Measurements from ENCODE around the gene COTL1.

The COTL1 gene

DNA sequence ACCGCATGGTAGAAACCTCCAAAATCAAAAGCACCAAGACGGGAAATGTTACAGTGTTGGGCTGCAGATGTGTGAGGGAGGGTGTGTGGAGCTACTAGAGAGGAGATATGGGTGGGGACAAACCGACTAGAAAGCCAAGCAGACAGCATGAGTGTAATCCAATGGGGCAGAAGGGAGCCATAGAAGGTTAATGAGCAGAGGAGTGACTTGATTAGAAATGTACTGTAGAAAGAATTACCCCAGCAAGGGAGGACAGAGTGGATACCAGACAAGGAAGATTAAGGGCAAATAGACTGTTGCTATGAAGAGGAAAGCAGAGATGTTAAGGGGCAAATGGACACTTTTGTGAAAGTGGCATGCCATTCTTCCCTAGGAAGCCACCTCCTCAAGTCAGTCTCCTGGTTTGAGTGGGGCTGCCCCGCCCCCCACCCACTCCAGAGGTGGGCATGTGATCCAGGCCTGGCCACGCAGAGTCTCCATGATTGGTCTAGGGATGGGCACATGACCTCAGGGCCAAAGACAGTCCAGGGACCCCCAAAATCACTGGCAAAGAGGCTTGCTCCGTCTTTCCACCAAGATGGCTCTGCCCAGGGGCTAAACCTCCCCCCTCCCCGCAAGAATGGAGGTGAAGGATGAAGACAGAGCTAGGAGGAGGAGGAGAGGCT lies 4.3 kb downstream of the COTL1 start:
- DNase-seq = no peak

GRCh38 chr16:84612686-84613085 lies 5.2 kb downstream of the COTL1 start:
- DNase-seq = no peak

DNA sequence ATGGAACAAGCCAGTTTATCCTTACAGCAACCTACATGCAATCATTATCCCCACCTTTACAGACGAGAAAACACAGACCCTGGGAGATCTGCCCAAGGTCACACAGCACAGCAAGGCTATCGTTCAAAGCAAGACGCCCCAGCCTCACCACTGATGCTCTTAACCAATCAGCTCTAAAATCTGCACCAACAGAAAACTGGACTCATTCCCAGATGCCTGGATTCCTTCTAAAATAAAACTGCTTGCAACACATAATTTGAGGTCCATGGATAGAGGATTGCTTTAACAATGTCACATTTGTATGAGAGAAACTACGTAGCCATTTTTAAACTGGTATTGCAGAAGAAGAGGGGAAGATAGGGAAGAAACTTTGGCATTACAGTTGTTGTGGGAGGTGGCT lies 6.8 kb downstream of the COTL1 start:
- no peak for DNase-seq

- no peak for DNase-seq
Measured at GRCh38 chr16:84610376-84610775, 7.5 kb downstream of the COTL1 start.

DNA sequence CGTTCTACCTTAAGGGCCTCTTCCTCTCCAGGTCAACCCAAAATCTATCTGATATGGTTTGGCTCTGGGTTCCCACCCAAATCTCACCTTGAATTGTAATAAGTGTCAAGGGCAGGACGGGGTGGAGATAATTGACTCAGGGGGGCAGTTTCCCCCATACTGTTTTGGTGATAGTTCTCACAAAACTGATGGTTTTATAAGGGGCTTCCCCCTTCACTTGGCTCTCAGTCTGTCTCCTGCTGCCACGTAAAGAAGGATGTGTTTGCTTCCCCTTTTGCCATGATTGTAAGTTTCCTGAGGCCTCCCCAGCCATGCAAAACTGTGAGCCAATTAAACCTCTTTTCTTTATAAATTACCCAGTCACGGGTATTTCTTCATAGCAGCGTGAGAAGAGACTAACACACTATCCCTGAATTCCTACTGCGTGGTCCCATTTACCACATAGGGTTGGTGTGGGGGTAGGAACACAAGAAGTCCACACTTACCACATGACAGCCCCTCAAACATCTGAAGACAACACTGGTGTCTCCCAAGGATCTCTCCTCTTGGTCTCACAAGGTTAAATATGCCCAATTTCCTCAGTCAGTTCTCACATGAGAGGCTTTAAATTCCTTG lies 8.2 kb downstream of the COTL1 start:
- DNase-seq = peak in 1 of 2 donors; percentile 10

DNA sequence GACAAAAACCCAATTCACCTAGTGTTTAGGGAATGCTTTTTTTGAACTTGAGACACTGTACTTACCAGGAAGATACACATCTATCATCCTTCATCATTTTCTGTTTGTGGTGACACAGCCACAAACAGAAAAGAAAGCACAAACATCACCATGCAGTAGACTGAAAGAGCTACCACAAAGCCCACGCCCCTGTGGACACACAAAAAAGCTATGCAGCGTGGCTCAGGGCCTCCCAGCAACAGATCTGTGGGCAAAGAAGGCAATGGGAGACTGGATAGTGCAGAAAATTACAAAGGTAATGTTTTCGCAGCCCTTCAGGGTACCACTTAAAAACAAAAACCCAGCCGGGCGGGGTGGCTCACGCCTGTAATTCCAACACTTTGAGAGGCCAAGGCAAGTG lies 9.6 kb downstream of the COTL1 start:
- DNase-seq = peak in 1 of 2 donors; percentile 47

DNA sequence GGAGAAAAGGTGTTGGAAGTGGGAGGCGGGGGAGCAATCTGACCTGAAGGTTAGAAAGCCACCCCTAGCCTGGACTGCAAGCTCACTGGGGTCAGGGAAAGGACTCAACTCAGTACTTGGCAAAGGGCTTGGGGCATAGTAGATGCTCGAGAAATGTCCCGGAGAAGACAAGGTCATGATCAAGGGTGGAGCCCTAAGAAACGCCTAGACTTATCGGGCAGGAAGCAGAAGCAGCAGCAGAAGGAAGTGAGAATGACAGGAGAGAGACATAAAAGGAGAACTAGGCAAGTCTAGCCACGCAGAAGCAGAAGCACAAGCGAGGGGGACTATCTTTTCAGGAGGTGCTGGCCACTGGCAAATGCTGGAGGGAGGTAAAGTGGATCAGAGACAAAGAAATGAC lies 10.2 kb downstream of the COTL1 start:
- DNase-seq = peak; percentile 12 to 98

- DNase-seq = no peak
Measured at GRCh38 chr16:84607061-84607460, 10.8 kb downstream of the COTL1 start.

GRCh38 chr16:84606081-84606875 lies 11.6 kb downstream of the COTL1 start:
- DNase-seq = no peak

DNA sequence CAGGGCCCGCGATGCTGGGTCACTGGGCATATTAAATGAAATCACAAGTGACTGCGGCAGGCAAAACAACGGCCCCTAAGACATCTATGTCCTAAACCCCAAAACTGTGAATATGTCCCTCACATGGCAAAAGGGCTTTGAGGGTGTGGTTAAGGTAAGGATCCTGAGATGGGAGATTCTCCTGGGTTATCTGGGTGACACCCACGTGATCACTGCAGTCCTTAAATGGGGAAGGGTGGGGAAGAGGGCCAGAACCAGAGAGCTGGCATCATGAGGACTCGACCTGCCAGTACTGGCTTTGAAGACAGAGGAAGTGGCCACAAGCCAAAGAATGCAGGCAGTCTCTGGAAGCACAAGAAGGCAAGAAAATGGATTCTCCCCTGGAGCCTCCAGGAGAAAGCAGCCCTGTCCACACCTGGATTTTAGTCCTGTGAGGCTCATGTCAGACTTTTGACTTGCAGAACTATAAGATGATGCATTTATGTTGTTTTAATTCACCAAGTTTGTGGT lies 12.5 kb downstream of the COTL1 start:
- no peak for DNase-seq

DNA sequence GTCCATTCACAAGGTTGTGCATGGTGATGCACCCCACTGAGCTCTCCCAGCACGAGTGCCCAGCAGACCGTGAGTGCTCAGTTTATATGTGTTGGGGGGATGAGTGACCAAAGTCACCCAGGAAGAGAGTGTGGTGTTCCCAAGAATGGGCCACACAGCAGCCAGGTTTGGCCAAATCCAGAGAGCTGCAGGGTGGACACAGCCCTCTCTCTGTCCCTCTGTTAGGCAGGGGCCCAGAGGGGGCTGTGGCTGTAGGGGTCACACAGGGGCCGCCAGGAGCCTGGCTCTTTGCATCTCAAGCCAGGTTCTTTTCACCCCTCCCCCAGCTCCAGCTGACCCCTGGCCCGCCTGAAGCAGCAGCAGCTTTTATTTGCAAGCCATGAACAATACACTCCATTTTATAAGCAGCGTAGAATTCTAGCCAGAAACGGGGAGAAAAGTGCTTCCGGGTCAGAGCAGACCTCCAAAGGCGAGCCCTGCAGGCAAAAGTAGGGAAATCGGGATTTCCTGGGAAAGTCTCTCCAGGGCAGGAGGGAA lies 13.3 kb downstream of the COTL1 start:
- no peak for DNase-seq

DNA sequence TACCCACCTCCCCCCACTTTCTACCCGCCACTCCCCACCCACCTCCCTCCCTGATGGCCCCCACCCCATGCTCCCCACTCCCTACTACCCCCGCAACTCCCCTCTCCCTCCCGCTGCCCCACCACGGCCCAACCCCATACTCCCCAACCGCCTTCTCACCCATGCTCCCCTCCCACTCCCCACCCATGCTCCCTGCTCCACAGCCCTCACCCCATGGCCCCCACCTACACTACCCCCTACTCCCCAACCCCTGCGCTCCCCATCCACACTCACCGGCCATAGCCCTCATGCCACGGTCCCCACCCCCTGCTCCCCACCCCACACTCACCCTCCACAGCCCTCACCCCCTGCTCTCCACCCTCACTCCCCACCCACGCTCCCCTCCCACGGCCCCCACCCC lies 13.9 kb downstream of the COTL1 start:
- DNase-seq = no peak

DNA sequence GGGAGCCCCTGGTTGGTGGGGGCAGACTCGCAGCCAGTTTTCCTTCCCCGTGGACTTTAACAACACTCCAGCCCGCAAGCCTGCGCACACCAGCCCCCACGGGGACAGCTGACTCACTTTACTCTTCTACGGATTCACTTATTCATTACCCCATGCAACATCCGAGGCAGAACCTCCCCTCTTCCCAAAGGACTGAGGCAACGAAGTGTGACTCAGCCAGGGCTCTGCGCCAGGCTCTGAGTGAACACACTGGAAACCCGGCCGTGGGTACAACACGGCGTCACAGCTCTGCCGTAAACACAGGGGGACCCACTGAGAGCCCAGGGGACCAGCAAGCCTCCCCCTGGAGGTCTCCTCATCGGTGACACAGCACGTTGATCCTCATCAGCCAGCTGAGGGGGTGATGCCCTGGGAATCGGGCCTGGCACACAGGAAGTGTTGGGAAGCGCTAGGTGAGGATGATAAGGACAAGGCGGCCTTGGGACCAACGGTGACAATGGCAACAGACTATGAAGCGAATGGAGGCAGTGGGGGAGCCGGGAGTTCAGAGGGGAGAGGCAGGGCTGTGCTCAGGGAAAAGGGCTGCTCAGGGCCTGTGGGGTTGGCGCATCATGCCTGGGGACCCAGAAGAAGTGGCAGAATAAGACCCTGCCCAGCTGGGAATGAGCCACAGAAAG lies 14.6 kb downstream of the COTL1 start:
- DNase-seq = peak in 1 of 2 donors; percentile 70

- DNase-seq = peak in 1 of 2 donors; percentile 74
Measured at GRCh38 chr16:84600343-84601229, 17.3 kb downstream of the COTL1 start.

- DNase-seq = peak; percentile 59 to 65
Measured at GRCh38 chr16:84599521-84600202, 18.2 kb downstream of the COTL1 start.

DNA sequence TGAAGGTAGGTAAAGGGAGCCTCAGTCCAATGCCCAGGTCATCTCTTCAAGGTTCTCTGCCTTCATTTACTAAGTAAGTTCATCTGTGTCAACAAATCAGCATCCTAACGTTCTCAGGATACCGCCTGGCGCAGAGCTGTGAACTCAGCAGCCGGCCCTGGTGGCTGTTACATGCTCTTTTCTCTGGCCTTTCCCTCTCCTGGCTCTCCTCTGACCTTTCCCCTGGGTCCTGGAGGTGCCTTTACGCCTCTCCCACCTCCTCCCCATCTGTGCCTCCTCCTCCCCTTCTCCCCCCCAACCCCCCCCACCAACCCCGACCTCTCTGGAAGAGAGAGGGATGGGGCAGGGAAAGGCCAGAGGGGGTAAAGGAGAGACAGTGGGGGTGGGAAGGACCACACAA lies 19.5 kb downstream of the COTL1 start:
- DNase-seq = no peak

DNA sequence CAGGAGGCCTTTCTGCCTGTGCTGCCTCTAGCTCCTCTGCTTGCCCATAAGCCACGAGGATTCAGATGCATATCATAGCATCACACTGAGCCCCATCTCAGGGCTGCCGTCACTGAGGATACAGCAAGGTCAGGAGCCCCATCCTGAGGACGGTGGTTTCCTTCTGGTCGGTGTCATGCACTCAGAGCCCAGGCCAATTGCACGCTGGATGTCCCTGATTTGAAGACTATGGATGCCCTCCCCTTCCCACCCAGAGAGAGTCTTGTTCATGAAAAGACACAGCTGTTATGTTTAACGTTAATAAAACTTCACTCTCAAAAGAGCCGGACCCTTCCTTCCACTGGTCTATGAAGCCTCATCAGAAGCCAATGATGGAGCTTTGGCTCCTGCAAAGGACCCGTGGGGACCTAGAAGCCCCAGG lies 19.9 kb downstream of the COTL1 start:
- DNase-seq = no peak

DNA sequence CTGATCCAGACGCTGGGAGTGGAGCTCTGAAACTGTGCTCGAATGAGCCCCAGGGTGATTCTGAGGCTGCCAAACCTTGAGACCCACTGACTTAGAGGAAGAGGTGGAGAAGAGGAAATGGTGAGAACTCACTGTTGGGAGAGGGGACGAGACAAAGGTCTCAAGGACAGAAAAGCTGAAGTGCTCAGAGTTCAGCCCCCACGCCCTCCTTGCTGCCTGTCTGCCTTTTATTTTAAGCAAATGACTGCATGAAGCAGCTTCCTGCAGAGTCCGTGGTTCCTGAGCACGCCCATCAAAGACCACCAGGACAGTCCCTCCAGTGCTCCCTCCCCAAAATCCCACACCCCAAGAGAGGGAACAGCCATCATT lies 20.4 kb downstream of the COTL1 start:
- peak in 1 of 2 donors; percentile 50 for DNase-seq

DNA sequence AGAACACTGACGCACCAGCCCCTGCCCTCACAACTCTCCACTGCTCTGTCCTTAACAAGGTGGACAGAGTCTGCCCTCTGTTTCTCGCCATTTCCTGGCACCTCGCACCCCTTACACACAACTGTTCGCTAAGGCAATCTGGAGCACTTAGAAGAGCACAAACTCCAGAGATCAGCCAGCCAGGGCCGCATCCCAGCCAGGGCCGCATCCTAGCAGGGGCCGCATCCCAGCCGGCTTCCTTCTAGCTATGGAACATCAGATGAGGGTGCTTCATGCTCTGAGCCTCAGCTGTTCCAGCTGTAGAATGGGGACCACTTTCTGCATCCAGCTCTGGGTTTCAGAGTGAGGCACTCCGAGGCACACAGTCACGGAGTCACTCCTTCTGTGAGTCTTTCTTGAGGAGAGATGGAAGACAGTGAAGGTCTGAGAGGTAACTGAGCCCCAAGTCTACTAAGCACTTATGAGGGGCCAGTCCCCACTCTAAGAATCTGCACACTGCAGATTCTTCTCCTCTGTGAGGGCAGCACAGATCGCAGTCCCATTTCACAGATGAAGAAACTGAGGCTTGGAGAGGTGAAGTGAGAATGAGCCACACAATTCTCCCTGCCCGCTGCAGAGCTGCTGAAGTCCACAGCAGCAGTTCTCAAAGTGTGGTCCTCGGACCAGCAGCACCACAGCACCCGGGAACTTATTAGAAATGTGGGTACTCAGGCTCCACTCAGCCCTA lies 20.9 kb downstream of the COTL1 start:
- DNase-seq = no peak

GRCh38 chr16:84596161-84596560 lies 21.7 kb downstream of the COTL1 start:
- no peak for DNase-seq

DNA sequence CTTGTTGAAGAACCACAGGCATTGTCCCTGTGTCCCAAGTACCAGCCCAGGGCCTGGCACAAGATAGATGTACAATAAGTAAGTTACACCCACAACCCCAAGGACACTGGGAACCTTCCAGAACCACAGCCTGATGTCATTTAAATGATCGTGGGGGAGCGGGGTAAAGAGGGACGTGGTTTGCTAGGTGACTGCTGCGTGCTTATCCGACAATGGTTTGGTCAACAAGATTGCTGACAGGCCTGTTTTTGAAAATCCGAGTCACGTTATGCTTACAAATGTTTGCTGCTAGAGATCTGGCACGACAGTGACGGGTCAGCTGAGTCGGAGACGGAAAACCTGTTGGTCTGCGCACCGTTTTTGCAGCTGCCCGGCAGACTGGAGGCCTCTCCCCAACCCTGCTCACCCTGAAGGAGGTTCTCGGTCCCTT lies 22.8 kb downstream of the COTL1 start:
- no peak for DNase-seq
